Subcutaneous abdominal adipose tissue (tissue), 5 donors: ENCODE measurements around the gene DOLPP1.
A peak's percentile ranks its signal among the peaks of the same experiment; 100 is the strongest.

Experiments used
- H3K27ac ChIP-seq: one replicate; pipeline ENCODE4 v1.7.0; 2013; ENCODE audit warnings: low read depth, mild to moderate bottlenecking, inconsistent platforms, low read length, moderate library complexity
- H3K27me3 ChIP-seq, 5 donors: one replicate each; pipeline ENCODE4 v1.7.0; 2013; ENCODE audit warnings: low read length in 5 of 5, inconsistent platforms in 1 of 5; ENCODE audit not compliant: control insufficient read depth in 5 of 5, insufficient read depth in 4 of 5
- H3K36me3 ChIP-seq, 5 donors: one replicate each; pipeline ENCODE4 v1.7.0; 2013; ENCODE audit warnings: low read length in 5 of 5; ENCODE audit not compliant: control insufficient read depth in 5 of 5, insufficient read depth in 5 of 5
- H3K4me1 ChIP-seq, 5 donors: one replicate each; pipeline ENCODE4 v1.7.0; 2013; ENCODE audit warnings: low read length in 5 of 5, mild to moderate bottlenecking in 3 of 5, moderate library complexity in 1 of 5; ENCODE audit not compliant: control insufficient read depth in 5 of 5, insufficient read depth in 5 of 5
- H3K4me3 ChIP-seq, 5 donors: one replicate each; pipeline ENCODE4 v1.7.0; 2013; ENCODE audit warnings: low read length in 5 of 5, low read depth in 1 of 5
- H3K9ac ChIP-seq, 5 donors: one replicate each; pipeline ENCODE4 v1.7.0; 2013; ENCODE audit warnings: low read length in 5 of 5, mild to moderate bottlenecking in 4 of 5, moderate library complexity in 3 of 5
- H3K9me3 ChIP-seq, 5 donors: one replicate each; pipeline ENCODE4 v1.7.0; 2013; ENCODE audit warnings: low read length in 5 of 5; ENCODE audit not compliant: control insufficient read depth in 5 of 5
- donor health status: healthy.
- donor health status: healthy.
- donor health status: healthy.
- donor health status: healthy.
- donor health status: healthy.

Gene DOLPP1

DNA sequence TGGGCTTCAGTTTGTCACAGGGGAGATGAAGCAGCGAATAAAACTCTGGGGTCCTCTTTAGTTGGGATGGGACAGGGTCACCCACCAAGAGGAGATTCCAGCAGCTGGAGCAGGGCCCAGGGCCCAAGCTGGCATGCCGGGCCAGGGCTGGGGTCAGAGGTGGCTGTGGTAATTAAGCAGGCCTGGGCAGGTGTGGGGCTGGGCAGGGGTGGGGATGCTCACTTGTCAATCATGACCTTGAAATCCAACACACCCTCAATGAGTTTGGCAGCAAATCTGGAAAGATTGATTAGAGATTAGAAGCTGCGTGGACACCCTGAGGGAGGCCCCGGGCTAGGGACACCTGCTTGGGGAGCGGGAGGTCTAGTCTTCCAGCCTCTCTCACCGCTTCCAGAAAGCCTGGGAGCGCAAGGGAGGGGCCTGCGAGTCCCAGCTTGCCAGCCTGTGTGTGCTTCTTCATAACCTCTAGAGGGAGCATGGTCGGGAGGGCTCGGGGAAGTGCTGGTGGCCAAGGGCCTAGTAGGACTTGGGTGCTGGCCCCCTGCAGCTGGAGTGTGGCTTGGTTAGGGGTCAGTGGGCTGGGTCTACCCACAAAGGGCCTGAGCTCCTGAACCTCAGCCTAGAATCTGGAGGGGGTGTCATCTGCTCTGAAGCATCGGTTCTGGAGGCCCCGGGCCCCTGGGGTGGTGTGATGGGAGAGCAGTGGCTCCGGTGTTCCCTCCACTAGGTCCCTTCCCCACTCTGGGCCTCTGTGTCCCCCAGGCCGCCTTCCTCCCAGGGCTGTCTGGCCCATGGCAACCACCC, 22.1 kb downstream of the DOLPP1 start:
- peaks cover 0 to 61% (median 44%) of the 10 kb centered on the region in 5 donors for H3K36me3 ChIP-seq

GRCh38 chr9:129103595-129103965, 22.7 kb downstream of the DOLPP1 start:
- H3K9me3 ChIP-seq, result no peaks in the 10 kb centered on the region
- H3K27ac ChIP-seq, result no peak overlapping the region
- peaks cover 1 to 13% (median 11%) of the 10 kb centered on the region in 5 donors for H3K4me1 ChIP-seq
- H3K9ac ChIP-seq, result peak overlapping the region in 1 of 5 donors; percentile 17
- H3K36me3 ChIP-seq, result peaks cover 0 to 55% (median 39%) of the 10 kb centered on the region in 5 donors
- H3K27me3 ChIP-seq, result no peaks in the 10 kb centered on the region
- no peak overlapping the region for H3K4me3 ChIP-seq

More for the DNA sequence above, 22.1 kb downstream of the DOLPP1 start:
- no peaks in the 10 kb centered on the region for H3K27me3 ChIP-seq
- H3K9ac ChIP-seq, result peak overlapping the region in 1 of 5 donors; percentile 17
- H3K9me3 ChIP-seq, result no peaks in the 10 kb centered on the region
- H3K27ac ChIP-seq, result no peak overlapping the region
- H3K4me1 ChIP-seq, result peaks cover 1 to 12% (median 10%) of the 10 kb centered on the region in 5 donors
- no peak overlapping the region for H3K4me3 ChIP-seq

DNA sequence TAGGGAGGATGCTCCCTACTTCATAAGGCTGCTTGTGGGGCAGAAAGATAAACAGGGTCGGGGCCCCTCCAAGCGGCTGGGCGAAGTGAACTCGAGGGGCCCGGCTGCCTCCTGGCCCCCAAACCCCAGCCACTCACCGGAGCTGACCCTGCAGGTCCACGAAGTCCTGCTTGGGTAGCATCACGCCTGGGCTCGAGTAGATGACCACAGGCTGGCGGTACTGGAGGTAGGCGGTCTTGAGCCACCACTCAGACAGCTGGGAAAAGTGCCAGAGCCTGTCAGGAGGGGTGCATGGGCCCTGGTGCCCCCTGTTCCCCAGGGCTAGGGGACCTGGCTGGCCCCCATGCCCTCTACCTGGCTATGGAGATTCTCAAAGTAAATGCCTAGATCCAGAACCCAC, 23.1 kb downstream of the DOLPP1 start:
- H3K9me3 ChIP-seq, result no peaks in the 10 kb centered on the region
- H3K4me1 ChIP-seq, result peaks cover 1 to 17% (median 15%) of the 10 kb centered on the region in 5 donors
- no peak overlapping the region for H3K9ac ChIP-seq
- H3K4me3 ChIP-seq, result no peak overlapping the region
- no peak overlapping the region for H3K27ac ChIP-seq
- H3K36me3 ChIP-seq, result peaks cover 0 to 55% (median 39%) of the 10 kb centered on the region in 5 donors
- no peaks in the 10 kb centered on the region for H3K27me3 ChIP-seq

- Histone ChIP-seq H3K4me1 (peaks cover 3 to 33% (median 24%) of the 10 kb centered on the region in 5 donors), H3K4me3 (no peak overlapping the region), H3K36me3 (peaks cover 0 to 44% (median 31%) of the 10 kb centered on the region in 5 donors), H3K27ac (no peak overlapping the region), H3K9me3 (no peaks in the 10 kb centered on the region), H3K27me3 (no peaks in the 10 kb centered on the region), H3K9ac (no peak overlapping the region)
Observed at GRCh38 chr9:129105857-129106694, 25.2 kb downstream of the DOLPP1 start.

- no peaks in the 10 kb centered on the region for H3K27me3 ChIP-seq
- no peaks in the 10 kb centered on the region for H3K9me3 ChIP-seq
- H3K9ac ChIP-seq, result no peak overlapping the region
- H3K36me3 ChIP-seq, result peaks cover 0 to 29% (median 21%) of the 10 kb centered on the region in 5 donors
- peaks cover 5 to 44% (median 33%) of the 10 kb centered on the region in 5 donors for H3K4me1 ChIP-seq
- H3K27ac ChIP-seq, result no peak overlapping the region
- no peak overlapping the region for H3K4me3 ChIP-seq
Observed at GRCh38 chr9:129107651-129108050, 26.7 kb downstream of the DOLPP1 start.

GRCh38 chr9:129108083-129108804, 27.3 kb downstream of the DOLPP1 start:
- H3K9me3 ChIP-seq, result no peaks in the 10 kb centered on the region
- no peak overlapping the region for H3K27ac ChIP-seq
- H3K9ac ChIP-seq, result no peak overlapping the region
- H3K27me3 ChIP-seq, result no peaks in the 10 kb centered on the region
- peaks cover 0 to 29% (median 21%) of the 10 kb centered on the region in 5 donors for H3K36me3 ChIP-seq
- H3K4me1 ChIP-seq, result peaks cover 5 to 39% (median 32%) of the 10 kb centered on the region in 5 donors
- no peak overlapping the region for H3K4me3 ChIP-seq

GRCh38 chr9:129108805-129109536, 28.1 kb downstream of the DOLPP1 start:
- Histone ChIP-seq H3K36me3 (peaks cover 0 to 28% (median 21%) of the 10 kb centered on the region in 5 donors), H3K4me3 (peak overlapping the region in 3 of 5 donors; percentile 36 to 88 (median 81)), H3K9ac (peak overlapping the region in 2 of 5 donors; percentile 57 to 60), H3K9me3 (no peaks in the 10 kb centered on the region), H3K27ac (peak overlapping the region; percentile 62), H3K27me3 (no peaks in the 10 kb centered on the region), H3K4me1 (peaks cover 3 to 39% (median 30%) of the 10 kb centered on the region in 5 donors)

DNA sequence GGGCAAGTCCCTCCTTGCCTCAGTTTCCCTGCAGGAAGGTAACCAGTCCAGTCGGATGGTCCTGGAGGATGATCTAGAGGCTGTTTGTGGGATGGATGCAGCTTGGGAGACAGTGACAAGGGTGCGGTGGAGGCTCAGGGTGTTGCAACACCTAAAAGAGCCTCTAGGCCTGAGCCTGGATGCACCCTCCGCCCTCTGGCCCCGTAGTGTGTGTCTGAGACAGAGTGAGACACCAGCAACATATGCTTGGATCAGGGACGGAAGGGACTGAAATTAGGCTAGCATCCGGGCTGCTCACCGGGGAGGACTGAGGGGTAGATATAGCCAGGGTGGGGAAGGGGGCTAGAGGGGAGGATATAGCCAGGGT, 28.6 kb downstream of the DOLPP1 start:
- peaks cover 3 to 39% (median 30%) of the 10 kb centered on the region in 5 donors for H3K4me1 ChIP-seq
- no peaks in the 10 kb centered on the region for H3K9me3 ChIP-seq
- H3K9ac ChIP-seq, result peak overlapping the region in 2 of 5 donors; percentile 57 to 60
- peak overlapping the region; percentile 62 for H3K27ac ChIP-seq
- H3K27me3 ChIP-seq, result no peaks in the 10 kb centered on the region
- H3K4me3 ChIP-seq, result peak overlapping the region in 4 of 5 donors; percentile 36 to 88 (median 84)
- peaks cover 0 to 28% (median 21%) of the 10 kb centered on the region in 5 donors for H3K36me3 ChIP-seq
